ACC112 (cell line): ENCODE data around the gene XPO4.

Source experiments
- H2AFZ ChIP-seq: fragments of 200-600 bp; sonication (generic); one replicate; pipeline ENCODE4 v1.6.0; 2017; ENCODE audit warnings: antibody characterized with exemption, low read length; ENCODE audit not compliant: unreplicated experiment
- H3K27ac ChIP-seq: fragments of 200-600 bp; sonication (generic); 2 replicates; pipeline ENCODE4 v1.5.1; 2014; ENCODE audit warnings: low read depth, mild to moderate bottlenecking, antibody characterized with exemption, low read length, moderate library complexity
- H3K27me3 ChIP-seq: fragments of 200-600 bp; sonication (generic); 2 replicates; pipeline ENCODE4 v1.6.1; 2014; ENCODE audit warnings: mild to moderate bottlenecking, antibody characterized with exemption, low read length, moderate library complexity, mixed read lengths; ENCODE audit not compliant: insufficient read depth
- H3K36me3 ChIP-seq: fragments of 200-600 bp; sonication (generic); 2 replicates; pipeline ENCODE4 v1.6.1; 2016; ENCODE audit warnings: mild to moderate bottlenecking, antibody characterized with exemption, low read length, moderate library complexity, mixed read lengths; ENCODE audit not compliant: insufficient read depth
- H3K4me1 ChIP-seq: fragments of 200-600 bp; sonication (generic); one replicate; pipeline ENCODE4 v1.6.1; 2016; ENCODE audit warnings: low read length, mixed read lengths; ENCODE audit not compliant: insufficient read depth, unreplicated experiment, control insufficient read depth
- H3K4me3 ChIP-seq: fragments of 200-600 bp; sonication (generic); 2 replicates; pipeline ENCODE4 v1.5.1; 2014; ENCODE audit warnings: mild to moderate bottlenecking, low read depth, low read length
- H3K79me2 ChIP-seq: fragments of 200-600 bp; sonication (generic); one replicate; pipeline ENCODE4 v1.6.0; 2016; ENCODE audit warnings: low read length; ENCODE audit not compliant: control insufficient read depth, unreplicated experiment, insufficient read depth

The XPO4 gene

DNA sequence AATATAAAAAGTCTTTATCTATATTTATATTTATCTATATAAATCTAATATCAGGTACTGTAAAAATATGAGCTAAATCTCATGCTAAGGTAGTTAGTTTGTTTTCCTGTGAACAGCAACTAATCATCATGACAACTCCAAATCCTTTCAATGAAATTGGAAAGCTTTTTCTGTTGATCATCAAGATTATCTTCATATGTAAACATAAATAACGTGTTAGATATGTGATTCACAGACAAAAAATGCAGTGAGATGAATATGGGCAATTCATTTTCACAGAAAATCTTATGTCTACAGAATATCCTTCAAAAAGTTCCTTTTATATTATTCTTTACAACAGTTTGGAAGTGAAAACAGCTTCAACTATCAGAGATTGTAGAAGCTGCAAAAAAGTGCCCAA is 87.1 kb downstream of the XPO4 start:
- no peak overlapping the region for H3K4me3 ChIP-seq
- peaks cover 13% of the 10 kb centered on the region for H3K79me2 ChIP-seq
- H3K27me3 ChIP-seq: no peaks in the 10 kb centered on the region
- peaks cover 3% of the 10 kb centered on the region; the same call in 1 of the 2 replicates for H3K36me3 ChIP-seq
- H2AFZ ChIP-seq: no peak overlapping the region
- H3K27ac ChIP-seq: peak overlapping the region; percentile 93; the same call in 1 of the 2 replicates
- peaks cover 33% of the 10 kb centered on the region for H3K4me1 ChIP-seq

DNA sequence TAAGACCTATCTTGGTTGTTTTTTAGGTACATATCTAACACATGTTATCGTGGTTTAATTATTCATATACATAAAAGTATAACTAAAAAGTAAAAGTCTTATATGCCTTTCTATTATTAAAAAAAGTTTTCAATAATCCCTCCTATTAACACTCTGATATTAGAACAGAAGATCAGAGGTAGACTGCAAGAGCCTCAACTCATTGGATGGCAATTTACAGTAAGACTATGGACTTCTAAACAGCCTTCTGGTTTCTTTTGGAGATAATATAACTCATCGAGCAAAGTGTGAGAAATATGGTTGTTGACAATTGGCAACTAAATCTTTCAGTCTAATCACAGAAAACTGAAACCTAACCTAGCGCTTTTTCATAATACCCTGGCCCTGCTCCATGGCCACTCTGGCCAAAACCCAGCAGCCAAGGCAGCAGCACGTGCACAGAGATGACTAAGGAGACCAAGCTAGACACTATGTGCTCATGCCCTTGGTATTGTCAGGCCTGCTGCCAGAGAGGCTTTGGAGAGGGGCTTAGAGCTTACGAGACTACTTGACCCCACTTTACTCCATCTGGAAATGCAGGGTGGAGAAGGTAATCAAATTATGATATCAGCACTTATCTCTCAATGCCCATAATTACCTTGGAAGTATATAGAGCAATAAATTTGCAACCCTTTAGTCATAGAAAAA is 88.2 kb downstream of the XPO4 start:
- peak overlapping the region; percentile 63 for H3K4me3 ChIP-seq
- no peaks in the 10 kb centered on the region for H3K27me3 ChIP-seq
- peaks cover 13% of the 10 kb centered on the region for H3K79me2 ChIP-seq
- peak overlapping the region; percentile 93 for H3K27ac ChIP-seq
- no peak overlapping the region for H2AFZ ChIP-seq
- H3K36me3 ChIP-seq: peaks cover 3% of the 10 kb centered on the region; the same call in 1 of the 2 replicates
- H3K4me1 ChIP-seq: peaks cover 33% of the 10 kb centered on the region

DNA sequence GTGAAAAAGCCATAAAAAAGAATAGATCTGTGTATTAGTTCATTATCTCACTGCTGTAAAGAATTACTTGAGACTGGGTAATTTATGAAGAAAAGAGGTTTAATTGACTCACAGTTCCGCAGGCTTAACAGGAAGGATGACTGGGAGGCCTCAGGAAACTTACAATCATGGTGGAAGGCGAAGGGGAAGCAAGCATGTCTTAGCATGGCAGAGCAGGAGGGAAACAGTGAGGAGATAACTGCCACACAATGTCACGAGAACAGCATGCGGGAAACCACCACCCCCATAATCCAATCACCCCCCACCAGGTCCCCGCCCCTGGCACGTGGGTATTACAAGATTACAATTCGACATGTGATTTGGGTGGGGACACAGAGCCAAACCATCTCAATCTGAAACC is 89.7 kb downstream of the XPO4 start:
- peaks cover 13% of the 10 kb centered on the region for H3K79me2 ChIP-seq
- peaks cover 5% of the 10 kb centered on the region for H3K36me3 ChIP-seq
- H3K4me3 ChIP-seq: no peak overlapping the region
- H3K27ac ChIP-seq: peak overlapping the region; percentile 93
- no peaks in the 10 kb centered on the region for H3K27me3 ChIP-seq
- no peak overlapping the region for H2AFZ ChIP-seq
- peaks cover 33% of the 10 kb centered on the region for H3K4me1 ChIP-seq

DNA sequence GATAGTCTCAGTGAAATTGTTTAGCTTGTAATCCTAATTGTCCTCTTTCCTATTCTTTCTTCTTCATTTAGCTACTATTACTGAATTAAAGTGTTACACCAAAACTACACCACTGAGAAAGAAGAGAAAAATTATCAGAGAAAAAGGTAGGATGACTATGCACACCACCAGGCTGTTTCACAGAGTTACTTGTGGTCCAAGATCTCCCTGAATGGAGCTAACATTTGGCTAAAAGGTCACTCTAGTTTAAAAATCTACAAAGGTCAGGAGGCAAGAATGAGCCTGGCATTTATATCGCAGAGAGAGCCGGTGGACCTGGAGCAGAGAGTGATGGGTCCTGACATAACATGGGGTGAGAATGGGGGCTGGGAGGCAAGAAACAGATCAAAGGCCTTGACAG is 91.7 kb downstream of the XPO4 start:
- Histone ChIP-seq H3K4me3 (no peak overlapping the region), H2AFZ (no peak overlapping the region), H3K4me1 (peaks cover 21% of the 10 kb centered on the region), H3K79me2 (peaks cover 13% of the 10 kb centered on the region), H3K36me3 (peaks cover 14% of the 10 kb centered on the region), H3K27ac (no peak overlapping the region), H3K27me3 (no peaks in the 10 kb centered on the region)

DNA sequence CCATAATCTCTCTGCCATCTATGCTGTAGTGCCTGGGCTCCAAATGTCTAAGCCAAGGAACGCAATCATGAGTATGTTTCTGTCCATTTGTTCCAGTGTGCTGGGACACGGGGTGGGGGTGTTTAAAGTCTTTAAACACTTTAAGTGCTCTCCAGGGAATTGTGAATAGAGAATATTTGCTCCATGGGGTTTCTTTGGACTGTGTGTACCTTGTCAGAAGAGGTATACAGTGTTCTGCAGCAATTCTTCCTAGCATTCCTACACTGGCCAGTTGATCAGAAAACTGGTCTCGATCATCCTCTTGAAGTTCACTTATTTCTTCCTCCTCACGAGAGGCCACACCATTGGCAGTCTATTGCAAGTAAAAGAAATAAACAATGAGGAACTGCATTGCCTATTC is 93.7 kb downstream of the XPO4 start:
- Histone ChIP-seq H3K27me3 (no peaks in the 10 kb centered on the region), H3K4me1 (peaks cover 9% of the 10 kb centered on the region), H3K79me2 (peaks cover 13% of the 10 kb centered on the region), H3K27ac (no peak overlapping the region), H3K4me3 (no peak overlapping the region), H2AFZ (no peak overlapping the region), H3K36me3 (peaks cover 14% of the 10 kb centered on the region)

DNA sequence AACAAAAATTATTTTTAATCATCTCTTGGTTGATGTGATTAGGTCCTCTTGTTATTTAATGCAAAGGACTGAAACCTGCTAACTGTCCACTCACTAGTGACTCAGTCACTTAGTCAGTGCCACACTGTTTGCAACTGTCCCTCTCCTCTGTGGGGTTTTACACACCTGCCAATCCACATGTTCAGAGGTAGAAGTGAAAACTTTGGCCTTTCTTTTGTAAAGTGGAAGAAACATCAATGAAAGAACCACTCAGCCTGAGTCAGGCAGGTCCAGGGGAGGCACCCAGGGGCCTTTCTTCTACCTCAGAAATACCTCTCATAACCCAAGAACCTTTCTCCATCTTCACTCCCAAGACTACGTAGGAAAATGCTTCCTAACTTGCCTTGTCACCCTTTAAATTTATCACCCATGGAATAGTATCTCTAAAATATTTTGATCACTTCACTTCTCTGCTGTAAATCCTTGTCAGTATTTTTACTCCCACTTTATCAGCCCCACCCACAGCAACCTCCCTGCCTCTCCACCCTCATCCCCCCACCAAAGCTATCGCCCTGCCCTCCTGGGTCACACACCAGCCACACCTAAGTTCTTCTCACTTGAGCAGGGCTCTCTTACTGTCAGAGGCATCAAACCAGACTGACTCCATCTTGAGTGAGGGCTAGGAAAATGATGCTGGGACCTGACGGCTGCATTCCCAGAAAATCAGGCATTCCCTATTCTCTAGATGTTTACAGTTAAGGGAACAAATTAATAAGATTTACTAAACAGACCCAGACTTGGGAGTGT is 99.2 kb downstream of the XPO4 start:
- Histone ChIP-seq H3K27me3 (no peaks in the 10 kb centered on the region), H3K79me2 (no peaks in the 10 kb centered on the region), H3K27ac (no peak overlapping the region), H3K4me1 (peaks cover 10% of the 10 kb centered on the region), H3K36me3 (peaks cover 11% of the 10 kb centered on the region), H3K4me3 (no peak overlapping the region), H2AFZ (no peak overlapping the region)

DNA sequence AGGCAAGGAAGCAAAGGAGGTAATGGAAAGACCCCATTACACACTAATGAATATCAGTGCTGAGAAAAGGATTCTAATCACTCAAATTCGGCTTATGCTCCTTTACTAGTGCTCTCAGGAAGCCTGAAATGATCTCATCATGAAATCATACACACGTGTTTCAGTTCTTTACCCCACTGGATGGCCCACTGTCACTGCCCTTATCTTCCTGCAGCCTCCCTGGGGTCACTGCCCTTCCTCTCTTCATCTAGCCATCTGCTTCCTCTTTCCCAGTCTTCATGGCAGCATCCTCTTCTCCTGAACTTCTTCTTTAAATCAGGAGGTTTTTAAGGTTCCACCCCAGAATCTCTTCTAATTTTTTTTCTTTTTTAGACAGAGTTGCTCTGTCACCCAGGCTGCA is 100.8 kb downstream of the XPO4 start:
- Histone ChIP-seq H3K4me1 (peaks cover 17% of the 10 kb centered on the region), H2AFZ (no peak overlapping the region), H3K4me3 (no peak overlapping the region), H3K27me3 (no peaks in the 10 kb centered on the region), H3K27ac (no peak overlapping the region), H3K36me3 (peaks cover under 1% of the 10 kb centered on the region; the same call in 1 of the 2 replicates), H3K79me2 (no peaks in the 10 kb centered on the region)

DNA sequence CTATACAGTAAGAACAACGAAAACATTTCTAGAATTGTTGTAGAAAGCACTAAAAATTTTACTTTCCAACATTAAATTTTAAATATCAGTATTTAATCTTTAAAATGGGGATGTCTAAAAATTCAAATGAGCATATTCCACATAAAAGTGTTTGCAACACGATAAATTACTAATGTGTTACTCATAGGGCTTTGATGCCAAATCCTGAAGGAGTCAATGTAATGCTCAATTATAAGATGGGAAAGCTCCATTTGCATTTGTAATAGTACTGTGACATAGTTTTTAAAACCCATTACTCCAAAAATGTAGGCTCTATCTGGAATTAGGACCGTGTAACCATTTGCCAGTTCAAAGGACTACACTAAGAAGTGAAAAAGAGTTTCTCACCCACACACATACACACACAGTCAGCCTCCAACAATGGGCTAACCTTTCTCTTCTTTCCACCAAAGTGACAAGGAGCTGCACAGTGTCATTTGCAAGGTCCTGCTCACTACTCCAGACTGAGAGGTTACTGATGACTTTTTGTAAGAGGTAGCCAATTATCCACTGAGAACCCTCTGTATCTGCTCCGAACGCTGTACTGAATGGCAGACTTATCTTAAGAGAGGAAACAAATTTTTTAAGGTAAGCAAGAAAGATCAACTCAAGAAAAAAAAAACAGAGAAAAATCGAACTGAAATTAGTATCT is 102.7 kb downstream of the XPO4 start:
- peaks cover 19% of the 10 kb centered on the region for H3K4me1 ChIP-seq
- peaks cover 10% of the 10 kb centered on the region; the same call in 1 of the 2 replicates for H3K36me3 ChIP-seq
- no peak overlapping the region for H3K4me3 ChIP-seq
- no peak overlapping the region for H2AFZ ChIP-seq
- no peaks in the 10 kb centered on the region for H3K27me3 ChIP-seq
- H3K79me2 ChIP-seq: no peaks in the 10 kb centered on the region
- H3K27ac ChIP-seq: no peak overlapping the region

DNA sequence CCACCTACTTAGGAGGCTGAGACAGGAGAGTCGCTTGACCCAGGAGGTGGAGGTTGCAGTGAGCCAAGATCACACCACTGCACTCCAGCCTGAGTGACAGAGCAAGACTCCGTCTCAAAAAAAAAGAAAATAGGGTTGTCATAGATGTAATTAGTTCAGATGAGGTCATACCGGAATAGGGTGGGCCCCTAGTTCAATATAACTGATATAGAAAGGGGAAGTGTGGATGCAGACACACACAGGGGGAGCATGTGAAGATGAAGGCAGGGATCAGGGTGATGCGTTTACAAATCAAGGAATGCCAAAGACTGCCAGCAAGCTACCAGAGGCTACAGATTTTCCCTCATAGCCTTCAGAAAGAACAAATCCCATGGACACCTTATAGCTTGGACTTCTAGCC is 104.5 kb downstream of the XPO4 start:
- H3K36me3 ChIP-seq: peaks cover 14% of the 10 kb centered on the region; the same call in 1 of the 2 replicates

DNA sequence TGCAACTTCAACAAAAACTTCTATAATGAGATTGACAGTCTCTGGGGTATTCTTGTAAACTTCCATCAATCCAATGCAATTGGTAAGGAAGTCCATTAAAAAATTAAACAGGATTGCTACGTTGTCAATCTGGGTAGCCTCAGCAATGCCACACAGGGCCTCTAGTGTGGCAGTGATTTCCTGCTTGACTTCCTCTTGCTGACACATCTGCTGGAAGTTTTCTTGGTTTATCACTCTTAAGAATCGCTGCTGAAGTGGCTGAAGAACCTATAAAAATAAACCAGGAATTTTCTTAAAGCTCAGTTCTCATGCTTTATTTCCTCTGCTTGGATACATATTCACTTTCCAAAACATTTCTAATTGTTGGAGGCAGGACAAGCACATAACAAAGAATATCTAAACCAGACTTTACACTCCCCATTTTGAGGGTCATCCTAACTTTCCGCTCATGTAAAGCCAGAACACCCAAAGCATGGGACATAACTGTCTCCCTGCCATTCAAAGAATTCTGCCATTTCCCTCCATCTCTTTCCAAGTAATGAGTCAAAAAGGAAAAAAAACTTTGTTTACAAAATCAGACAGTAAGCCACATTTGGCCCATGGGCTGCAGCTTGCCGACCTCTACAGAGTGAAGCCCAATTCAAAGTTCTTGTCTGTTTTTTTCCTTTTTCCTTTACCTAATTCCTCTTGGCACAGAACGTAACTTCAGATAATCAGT is 105.6 kb downstream of the XPO4 start:
- Histone ChIP-seq H2AFZ (no peak overlapping the region), H3K36me3 (peaks cover 14% of the 10 kb centered on the region; the same call in 1 of the 2 replicates), H3K27ac (peak overlapping the region; percentile 8), H3K27me3 (no peaks in the 10 kb centered on the region), H3K79me2 (no peaks in the 10 kb centered on the region), H3K4me3 (no peak overlapping the region), H3K4me1 (peaks cover 19% of the 10 kb centered on the region)

More for the DNA sequence above, 104.5 kb downstream of the XPO4 start:
- Histone ChIP-seq H3K79me2 (no peaks in the 10 kb centered on the region), H3K27me3 (no peaks in the 10 kb centered on the region), H3K4me3 (no peak overlapping the region), H2AFZ (no peak overlapping the region), H3K4me1 (peaks cover 19% of the 10 kb centered on the region), H3K27ac (no peak overlapping the region)
